K562 (cell line): ENCODE measurements around the gene PODN. TPM values are rescaled to one million over a fixed set of nuclear protein-coding genes. Genes with fewer than 3 reads are reported as not detected.

Experiments
- ATAC-seq: fragments of 200-7000 bp; cut with Tn5 transposase; 3 replicates; pipeline ENCODE4 v1.9.1; 2020; ENCODE audit warnings: moderate library complexity
- BruUV-seq: library from RNA; stranded (reverse); fragments of 400-500 nt; replicated peaks from 2 replicates; lab custom pipeline; 2021; lab: Mats Ljungman, UMichigan
- CTCF ChIA-PET: fragments of 300-600 bp; formaldehyde crosslinking; extraction: SDS; loops from one replicate; lab custom pipeline; 2021; ENCODE audit warnings: low intra/inter-chr PET ratio; lab: Yijun Ruan, JAX
- POLR2A ChIA-PET: fragments of 300-600, 350-650 bp; sonication (Branson Sonifier 250); formaldehyde crosslinking; extraction: SDS; loops from one replicate; lab custom pipeline; 2021; ENCODE audit warnings: antibody characterized with exemption, inconsistent platforms; lab: Yijun Ruan, JAX
- DNase-seq, 4 experiments: peaks; one replicate each; pipeline versions ENCODE4 v3.0.0 to v3.0.0-alpha.2; 2011 to 2018; ENCODE audit warnings: low spot score in 3 of 4, mixed read lengths in 3 of 4; ENCODE audit errors: extremely low read depth in 1 of 4
- FAIRE-seq: peaks from 2 replicates; lab custom pipeline; 2011; peaks lifted over from hg19 to GRCh38; lab: Jason Lieb, UNC
- H2AFZ ChIP-seq: 2 replicates; pipeline ENCODE4 v1.6.0; 2011; ENCODE audit warnings: low read depth, low read length, control low read depth, inconsistent platforms
- H3K27ac ChIP-seq: fragments of 200-600 bp; 3 replicates; pipeline ENCODE4 v1.8.0; 2011; ENCODE audit warnings: low read depth, mild to moderate bottlenecking, control low read depth, inconsistent platforms, low read length, moderate library complexity, mixed read lengths; ENCODE audit errors: extremely low read depth
- H3K27me3 ChIP-seq, 2 experiments: fragments of 300-600 bp in 1 of 2; 2 replicates in 1 of 2; 3 replicates in 1 of 2; pipeline versions ENCODE4 v1.6.0 to v1.8.0; 2011; ENCODE audit warnings: inconsistent platforms in 2 of 2, low read length in 2 of 2, mild to moderate bottlenecking in 1 of 2, mixed read lengths in 1 of 2, moderate library complexity in 1 of 2; ENCODE audit not compliant: control insufficient read depth in 2 of 2, insufficient read depth in 2 of 2
- H3K36me3 ChIP-seq: fragments of 300-600 bp; 3 replicates; pipeline ENCODE4 v1.8.0; 2011; ENCODE audit warnings: mild to moderate bottlenecking, low read length, inconsistent platforms; ENCODE audit not compliant: control insufficient read depth, insufficient read depth
- H3K4me1 ChIP-seq, 2 experiments: fragments of 200-600 bp in 1 of 2; replicated peaks in 1 of 2; 2 replicates in 1 of 2; 3 replicates in 1 of 2; pipeline versions ENCODE4 v1.5.1 to v1.8.0; 2011; ENCODE audit warnings: inconsistent platforms in 2 of 2, low read length in 2 of 2, mild to moderate bottlenecking in 1 of 2, mixed read lengths in 1 of 2, moderate library complexity in 1 of 2; ENCODE audit not compliant: control insufficient read depth in 2 of 2, insufficient read depth in 2 of 2
- H3K4me2 ChIP-seq: 2 replicates; pipeline ENCODE4 v1.6.1; 2011; ENCODE audit warnings: low read length, control low read depth, inconsistent platforms, mixed read lengths; ENCODE audit not compliant: insufficient read depth
- H3K4me3 ChIP-seq: fragments of 200-600 bp; sonication (generic), shearing (Covaris generic); 2 replicates; pipeline ENCODE4 v1.5.1; 2016; ENCODE audit warnings: control low read depth, inconsistent platforms
- H3K79me2 ChIP-seq: fragments of 200-600 bp; 3 replicates; pipeline ENCODE4 v1.8.0; 2011; ENCODE audit warnings: low read length, inconsistent platforms; ENCODE audit not compliant: control insufficient read depth, insufficient read depth
- H3K9ac ChIP-seq, 2 experiments: 2 replicates each; pipeline versions ENCODE4 v1.6.0 to v1.6.1; 2011; ENCODE audit warnings: low read depth in 2 of 2, low read length in 2 of 2, control low read depth in 1 of 2, inconsistent platforms in 1 of 2, mild to moderate bottlenecking in 1 of 2, mixed read lengths in 1 of 2; ENCODE audit not compliant: insufficient read depth in 1 of 2
- H3K9me1 ChIP-seq: one replicate; pipeline ENCODE4 v1.6.0; 2011; ENCODE audit warnings: inconsistent platforms, mild to moderate bottlenecking, low read length, moderate library complexity; ENCODE audit not compliant: control insufficient read depth, insufficient read depth
- H3K9me3 ChIP-seq: replicated peaks from 2 replicates; pipeline ENCODE4 v1.5.1; 2011; ENCODE audit warnings: low read depth, low read length, inconsistent platforms; ENCODE audit not compliant: control insufficient read depth, insufficient read depth
- H4K20me1 ChIP-seq: replicated peaks from 2 replicates; pipeline ENCODE4 v1.6.1; 2011; ENCODE audit warnings: low read length, inconsistent platforms, mixed read lengths; ENCODE audit not compliant: control insufficient read depth, insufficient read depth
- AFF1 ChIP-seq, 2 experiments: fragments of 450-650 bp; IDR thresholded peaks; 2 replicates each; pipeline ENCODE4 v1.6.1; 2018; ENCODE audit warnings: mild to moderate bottlenecking in 2 of 2, low read depth in 1 of 2; ENCODE audit not compliant: partially characterized antibody in 2 of 2
- CHD1 ChIP-seq: fragments of 200-600 bp; sonication (generic); IDR thresholded peaks from one replicate; pipeline ENCODE4 v1.6.1; 2012; ENCODE audit warnings: mild to moderate bottlenecking, moderate library complexity, low read length, inconsistent platforms
- GABPB1 ChIP-seq: sonication (generic); formaldehyde crosslinking; IDR thresholded peaks from 2 replicates; pipeline ENCODE4 v1.8.0; 2022; ENCODE audit warnings: mild to moderate bottlenecking, missing genetic modification reagents
- HDAC8 ChIP-seq: fragments of 450-650 bp; IDR thresholded peaks from 2 replicates; pipeline ENCODE4 v1.6.1; 2016; ENCODE audit warnings: mild to moderate bottlenecking, missing genetic modification characterization, moderate library complexity, missing compliant biosample characterization
- IRF9 ChIP-seq: fragments of 450-650 bp; IDR thresholded peaks from 2 replicates; pipeline ENCODE4 v1.6.1; 2016; ENCODE audit warnings: missing biosample characterization, missing genetic modification characterization
- MLLT1 ChIP-seq, 2 experiments: fragments of 450-650 bp; IDR thresholded peaks; 2 replicates each; pipeline ENCODE4 v1.6.1; 2016
- NBN ChIP-seq: fragments of 450-650 bp; IDR thresholded peaks from 2 replicates; pipeline ENCODE4 v1.6.1; 2016; ENCODE audit warnings: low read depth, mild to moderate bottlenecking
- RAD51 ChIP-seq: fragments of 450-650 bp; IDR thresholded peaks from 2 replicates; pipeline ENCODE4 v1.7.1; 2016; ENCODE audit warnings: low read depth, mild to moderate bottlenecking, borderline replicate concordance
- TFE3 ChIP-seq: fragments of 450-650 bp; formaldehyde crosslinking; IDR thresholded peaks from 2 replicates; pipeline ENCODE4 v1.4.0; 2020; ENCODE audit warnings: mild to moderate bottlenecking, mixed read lengths
- ZBTB12 ChIP-seq: fragments of 250-450 bp; sonication (Bioruptor Pico); IDR thresholded peaks from 2 replicates; pipeline ENCODE4 v1.4.0; 2020
- ZFX ChIP-seq: sonication (generic); formaldehyde crosslinking; IDR thresholded peaks from 2 replicates; pipeline ENCODE4 v1.8.0; 2022; ENCODE audit warnings: mild to moderate bottlenecking, missing genetic modification reagents, moderate library complexity
- ZNF239 ChIP-seq: fragments of 250-450 bp; sonication (Bioruptor Pico); IDR thresholded peaks from 2 replicates; pipeline ENCODE4 v1.4.0; 2020; ENCODE audit warnings: mild to moderate bottlenecking
- ZNF263 ChIP-seq: sonication (generic); formaldehyde crosslinking; IDR thresholded peaks from 2 replicates; pipeline ENCODE4 v1.8.0; 2022; ENCODE audit warnings: mild to moderate bottlenecking, missing genetic modification reagents, borderline replicate concordance
- WGBS: fragments of 100-300 bp; shearing (Covaris generic); methylation state at CpG from one replicate; pipeline ENCODE4 v1.1.6; 2016; ENCODE audit warnings: low coverage, mixed read lengths; ENCODE audit not compliant: insufficient coverage; ENCODE audit errors: missing lambda C conversion rate; 5-methylcytosine and 5-hydroxymethylcytosine counted together
- in situ Hi-C: fragments of 300-500 bp; cut with MboI; formaldehyde crosslinking; loops from 4 replicates; pipeline ENCODE4 v1.15.0; 2018; ENCODE audit warnings: inconsistent platforms, mixed read lengths
- intact Hi-C: fragments of 100-400 bp; cut with micrococcal nuclease; formaldehyde crosslinking; loops from 2 replicates; pipeline ENCODE4 v1.14.2; 2022
- polyA plus RNA-seq, 8 experiments: library from polyadenylated mRNA; depleted of rRNA in 4 of 8; stranded (reverse) in 5 of 8; unstranded in 3 of 8; fragments of >200 nt; fragmentation: Nextera tagmentation in 2 of 8; fragmentation: Illumina TruSeq in 1 of 8; extraction: Ambion mirVana in 2 of 8; extraction: Trizol in 1 of 8; gene quantifications; 2 replicates each; pipeline versions ENCODE4 v1.2.1 to v1.2.3, GENCODE V29; 2011 to 2014; ENCODE audit warnings: inconsistent platforms in 1 of 8, missing spikeins in 1 of 8
- total RNA-seq, 7 experiments: library from RNA; depleted of rRNA in 6 of 7; stranded (reverse); fragments of >200 nt in 6 of 7; fragmentation: Illumina TruSeq in 2 of 7; extraction: Trizol in 2 of 7; gene quantifications; 2 replicates each; pipeline versions ENCODE4 v1.2.1 to v1.2.3, GENCODE V29; 2011 to 2021; ENCODE audit warnings: low replicate concordance in 1 of 7

The PODN gene
- total and polyA plus RNA-seq, 9 of the 15 experiments (the other 6 are each of a cell fraction or from before 2014, with no cell fraction given): not detected

GRCh38 chr1:53066488-53066887, 4.5 kb downstream of the PODN start:
- Histone ChIP-seq H3K9ac (0 out of 4 replicates have a peak overlapping the region, but pooled peaks of 1 of the 2 experiments have one; percentile 29), H4K20me1 (no peaks in the 10 kb centered on the region), H3K36me3 (no peaks in the 10 kb centered on the region), H2AFZ (no peak overlapping the region), H3K4me2 (no peak overlapping the region), H3K4me1 (peaks cover 0 to 34% of the 10 kb centered on the region in 2 experiments; a peak in 2 of 5 replicates), H3K27me3 (peaks cover 23 to 63% of the 10 kb centered on the region in 2 experiments), H3K9me3 (no peaks in the 10 kb centered on the region), H3K4me3 (no peak overlapping the region), H3K9me1 (no peaks in the 10 kb centered on the region), H3K27ac (no peak overlapping the region), H3K79me2 (no peaks in the 10 kb centered on the region)
- BruUV-seq: no TSS peak
- DNase-seq: no peak
- 10% methylated on average over 6 of the region's 6 CpGs for WGBS
- FAIRE-seq: no peak
- intact Hi-C loops (loop anchor here (10.0 kb wide), 1 partner anchor 162 kb away; no protein-coding TSS in a partner anchor), in situ Hi-C loops (no loop called here)
- no peak for TF ChIP-seq IRF9 (tag)
- no peak for TF ChIP-seq HDAC8 (tag)
- no peak for TF ChIP-seq CHD1
- no peak for TF ChIP-seq ZBTB12 (CRISPR knock-in tag)
- no peak for TF ChIP-seq MLLT1 (IDR thresholded peaks at IDR 0.05)
- TF ChIP-seq NBN: no peak
- TF ChIP-seq RAD51: no peak
- TF ChIP-seq TFE3: no peak
- no peak for TF ChIP-seq ZNF263
- no peak for TF ChIP-seq GABPB1 (CRISPR knock-in tag)
- no peak for TF ChIP-seq ZFX (CRISPR knock-in tag)
- no peak for TF ChIP-seq ZNF239
- TF ChIP-seq AFF1 (IDR thresholded peaks at IDR 0.05; ENCODE audit: low read depth in 1 of 2, partially characterized antibody in 2 of 2): no peak
- CTCF ChIA-PET: no interaction called here
- POLR2A ChIA-PET: interaction anchor here (0.6 kb wide), 1 partner anchor 19 kb away, joined by 3 read pairs; no protein-coding TSS in a partner anchor
- ATAC-seq: no peak
